ENCODE results near the gene EXOC3L1.
A peak's percentile ranks its signal among the peaks of the same experiment; 100 is the strongest.

Gene EXOC3L1

GRCh38 chr16:67191411-67191994 is 1.6 kb upstream of the EXOC3L1 start:
- Histone ChIP-seq H3K9me3 (ENCODE audit: control insufficient read depth in 5 of 5, low read length in 5 of 5) (no peaks in the 10 kb centered on the region), H3K9ac (ENCODE audit: low read length in 5 of 5) (no peak overlapping the region), H3K4me3 (ENCODE audit: low read depth in 1 of 5, low read length in 5 of 5) (peak overlapping the region in 4 of 5 donors; percentile 53 to 98 (median 84)), H3K27ac (ENCODE audit: low read depth, low read length) (no peak overlapping the region), H3K27me3 (ENCODE audit: control insufficient read depth in 5 of 5, insufficient read depth in 4 of 5, low read length in 5 of 5) (no peaks in the 10 kb centered on the region), H3K36me3 (ENCODE audit: control insufficient read depth in 5 of 5, insufficient read depth in 5 of 5, low read length in 5 of 5) (peaks cover 0 to 34% (median 29%) of the 10 kb centered on the region in 5 donors), H3K4me1 (ENCODE audit: control insufficient read depth in 5 of 5, insufficient read depth in 5 of 5, low read length in 5 of 5) (peaks cover 18 to 50% (median 26%) of the 10 kb centered on the region in 5 donors)

- H3K36me3 ChIP-seq (ENCODE audit: control insufficient read depth in 5 of 5, insufficient read depth in 5 of 5, low read length in 5 of 5), result peaks cover 0 to 26% (median 23%) of the 10 kb centered on the region in 5 donors
- no peak overlapping the region for H3K27ac ChIP-seq (ENCODE audit: low read depth, low read length)
- no peak overlapping the region for H3K9ac ChIP-seq (ENCODE audit: low read length in 5 of 5)
- H3K4me3 ChIP-seq (ENCODE audit: low read depth in 1 of 5, low read length in 5 of 5), result peak overlapping the region in 4 of 5 donors; percentile 32 to 56 (median 42)
- no peaks in the 10 kb centered on the region for H3K9me3 ChIP-seq (ENCODE audit: control insufficient read depth in 5 of 5, low read length in 5 of 5)
- H3K27me3 ChIP-seq (ENCODE audit: control insufficient read depth in 5 of 5, insufficient read depth in 4 of 5, low read length in 5 of 5), result no peaks in the 10 kb centered on the region
- H3K4me1 ChIP-seq (ENCODE audit: control insufficient read depth in 5 of 5, insufficient read depth in 5 of 5, low read length in 5 of 5), result peaks cover 18 to 53% (median 27%) of the 10 kb centered on the region in 5 donors
Observed at GRCh38 chr16:67190448-67191399, 788 bp upstream of the EXOC3L1 start.

- H3K9ac ChIP-seq (ENCODE audit: low read length in 5 of 5), result no peak overlapping the region
- no peaks in the 10 kb centered on the region for H3K9me3 ChIP-seq (ENCODE audit: control insufficient read depth in 5 of 5, low read length in 5 of 5)
- H3K36me3 ChIP-seq (ENCODE audit: control insufficient read depth in 5 of 5, insufficient read depth in 5 of 5, low read length in 5 of 5), result peaks cover 0 to 7% (median 4%) of the 10 kb centered on the region in 5 donors
- peaks cover 15 to 63% (median 41%) of the 10 kb centered on the region in 5 donors for H3K4me1 ChIP-seq (ENCODE audit: control insufficient read depth in 5 of 5, insufficient read depth in 5 of 5, low read length in 5 of 5)
- H3K27ac ChIP-seq (ENCODE audit: low read depth, low read length), result no peak overlapping the region
- H3K4me3 ChIP-seq (ENCODE audit: low read depth in 1 of 5, low read length in 5 of 5), result no peak overlapping the region
- no peaks in the 10 kb centered on the region for H3K27me3 ChIP-seq (ENCODE audit: control insufficient read depth in 5 of 5, insufficient read depth in 4 of 5, low read length in 5 of 5)
Observed at GRCh38 chr16:67188798-67189197, 1.1 kb downstream of the EXOC3L1 start.

- no peak overlapping the region for H3K9ac ChIP-seq (ENCODE audit: low read length in 5 of 5)
- no peak overlapping the region for H3K4me3 ChIP-seq (ENCODE audit: low read depth in 1 of 5, low read length in 5 of 5)
Observed at GRCh38 chr16:67188323-67188722, 1.6 kb downstream of the EXOC3L1 start.

GRCh38 chr16:67187175-67187890 is 2.6 kb downstream of the EXOC3L1 start:
- Histone ChIP-seq H3K9ac (ENCODE audit: low read length in 5 of 5) (no peak overlapping the region), H3K27me3 (ENCODE audit: control insufficient read depth in 5 of 5, insufficient read depth in 4 of 5, low read length in 5 of 5) (no peaks in the 10 kb centered on the region), H3K36me3 (ENCODE audit: control insufficient read depth in 5 of 5, insufficient read depth in 5 of 5, low read length in 5 of 5) (peaks cover 0 to 3% (median 0%) of the 10 kb centered on the region in 5 donors), H3K4me3 (ENCODE audit: low read depth in 1 of 5, low read length in 5 of 5) (no peak overlapping the region), H3K4me1 (ENCODE audit: control insufficient read depth in 5 of 5, insufficient read depth in 5 of 5, low read length in 5 of 5) (peaks cover 5 to 55% (median 33%) of the 10 kb centered on the region in 5 donors), H3K9me3 (ENCODE audit: control insufficient read depth in 5 of 5, low read length in 5 of 5) (no peaks in the 10 kb centered on the region), H3K27ac (ENCODE audit: low read depth, low read length) (no peak overlapping the region)

More at GRCh38 chr16:67188323-67188722, 1.6 kb downstream of the EXOC3L1 start:
- peaks cover 0 to 3% (median 0%) of the 10 kb centered on the region in 5 donors for H3K36me3 ChIP-seq (ENCODE audit: control insufficient read depth in 5 of 5, insufficient read depth in 5 of 5, low read length in 5 of 5)
- no peaks in the 10 kb centered on the region for H3K9me3 ChIP-seq (ENCODE audit: control insufficient read depth in 5 of 5, low read length in 5 of 5)
- peaks cover 13 to 60% (median 37%) of the 10 kb centered on the region in 5 donors for H3K4me1 ChIP-seq (ENCODE audit: control insufficient read depth in 5 of 5, insufficient read depth in 5 of 5, low read length in 5 of 5)
- H3K27ac ChIP-seq (ENCODE audit: low read depth, low read length), result no peak overlapping the region
- H3K27me3 ChIP-seq (ENCODE audit: control insufficient read depth in 5 of 5, insufficient read depth in 4 of 5, low read length in 5 of 5), result no peaks in the 10 kb centered on the region

- no peaks in the 10 kb centered on the region for H3K27me3 ChIP-seq (ENCODE audit: control insufficient read depth in 5 of 5, insufficient read depth in 4 of 5, low read length in 5 of 5)
- H3K9me3 ChIP-seq (ENCODE audit: control insufficient read depth in 5 of 5, low read length in 5 of 5), result no peaks in the 10 kb centered on the region
- H3K27ac ChIP-seq (ENCODE audit: low read depth, low read length), result no peak overlapping the region
- peaks cover 3 to 52% (median 30%) of the 10 kb centered on the region in 5 donors for H3K4me1 ChIP-seq (ENCODE audit: control insufficient read depth in 5 of 5, insufficient read depth in 5 of 5, low read length in 5 of 5)
- peaks cover 0 to 3% (median 0%) of the 10 kb centered on the region in 5 donors for H3K36me3 ChIP-seq (ENCODE audit: control insufficient read depth in 5 of 5, insufficient read depth in 5 of 5, low read length in 5 of 5)
- H3K9ac ChIP-seq (ENCODE audit: low read length in 5 of 5), result no peak overlapping the region
- no peak overlapping the region for H3K4me3 ChIP-seq (ENCODE audit: low read depth in 1 of 5, low read length in 5 of 5)
Observed at GRCh38 chr16:67186550-67186950, 3.4 kb downstream of the EXOC3L1 start.

- Histone ChIP-seq H3K36me3 (ENCODE audit: control insufficient read depth in 5 of 5, insufficient read depth in 5 of 5, low read length in 5 of 5) (peaks cover 0 to 3% (median 0%) of the 10 kb centered on the region in 5 donors), H3K9ac (ENCODE audit: low read length in 5 of 5) (peak overlapping the region in 1 of 5 donors; percentile 37), H3K4me3 (ENCODE audit: low read depth in 1 of 5, low read length in 5 of 5) (peak overlapping the region in 3 of 5 donors; percentile 0 to 80 (median 80)), H3K4me1 (ENCODE audit: control insufficient read depth in 5 of 5, insufficient read depth in 5 of 5, low read length in 5 of 5) (peaks cover 4 to 50% (median 35%) of the 10 kb centered on the region in 5 donors), H3K27ac (ENCODE audit: low read depth, low read length) (no peak overlapping the region), H3K9me3 (ENCODE audit: control insufficient read depth in 5 of 5, low read length in 5 of 5) (no peaks in the 10 kb centered on the region), H3K27me3 (ENCODE audit: control insufficient read depth in 5 of 5, insufficient read depth in 4 of 5, low read length in 5 of 5) (no peaks in the 10 kb centered on the region)
Observed at GRCh38 chr16:67185651-67186134, 4.2 kb downstream of the EXOC3L1 start.

- no peaks in the 10 kb centered on the region for H3K27me3 ChIP-seq (ENCODE audit: control insufficient read depth in 5 of 5, insufficient read depth in 4 of 5, low read length in 5 of 5)
- H3K9me3 ChIP-seq (ENCODE audit: control insufficient read depth in 5 of 5, low read length in 5 of 5), result no peaks in the 10 kb centered on the region
- peaks cover 3 to 45% (median 35%) of the 10 kb centered on the region in 5 donors for H3K4me1 ChIP-seq (ENCODE audit: control insufficient read depth in 5 of 5, insufficient read depth in 5 of 5, low read length in 5 of 5)
- peak overlapping the region in 4 of 5 donors; percentile 6 to 84 (median 80) for H3K4me3 ChIP-seq (ENCODE audit: low read depth in 1 of 5, low read length in 5 of 5)
- peak overlapping the region in 1 of 5 donors; percentile 37 for H3K9ac ChIP-seq (ENCODE audit: low read length in 5 of 5)
- H3K36me3 ChIP-seq (ENCODE audit: control insufficient read depth in 5 of 5, insufficient read depth in 5 of 5, low read length in 5 of 5), result peaks cover 0 to 3% (median 0%) of the 10 kb centered on the region in 5 donors
- no peak overlapping the region for H3K27ac ChIP-seq (ENCODE audit: low read depth, low read length)
Observed at GRCh38 chr16:67184995-67185650, 4.8 kb downstream of the EXOC3L1 start.

- Histone ChIP-seq H3K9me3 (ENCODE audit: control insufficient read depth in 5 of 5, low read length in 5 of 5) (no peaks in the 10 kb centered on the region), H3K27ac (ENCODE audit: low read depth, low read length) (peak overlapping the region; percentile 89), H3K4me3 (ENCODE audit: low read depth in 1 of 5, low read length in 5 of 5) (peak overlapping the region in 4 of 5 donors; percentile 77 to 84 (median 80)), H3K4me1 (ENCODE audit: control insufficient read depth in 5 of 5, insufficient read depth in 5 of 5, low read length in 5 of 5) (peaks cover 3 to 43% (median 35%) of the 10 kb centered on the region in 5 donors), H3K27me3 (ENCODE audit: control insufficient read depth in 5 of 5, insufficient read depth in 4 of 5, low read length in 5 of 5) (no peaks in the 10 kb centered on the region), H3K36me3 (ENCODE audit: control insufficient read depth in 5 of 5, insufficient read depth in 5 of 5, low read length in 5 of 5) (peaks cover 0 to 3% (median 0%) of the 10 kb centered on the region in 5 donors), H3K9ac (ENCODE audit: low read length in 5 of 5) (peak overlapping the region in 3 of 5 donors; percentile 68 to 91 (median 77))
Observed at GRCh38 chr16:67184453-67184994, 5.4 kb downstream of the EXOC3L1 start.

Measured in subcutaneous abdominal adipose tissue (tissue), 5 donors.